Adrenal gland (tissue), 5 donors: ENCODE data around the gene NANOS3.

Experiments
- CTCF ChIP-seq, 6 experiments: fragments of 450-650 bp in 4 of 6; fragments of 200-600 bp in 2 of 6; sonication (generic) in 1 of 6; IDR thresholded peaks; 1 replicate in 5 of 6; 2 replicates in 1 of 6; pipeline versions ENCODE4 v1.5.1 to v1.8.0; 2016 to 2021; ENCODE audit warnings: antibody characterized with exemption in 6 of 6, mild to moderate bottlenecking in 2 of 6, moderate library complexity in 1 of 6
- POLR2A ChIP-seq, 2 donors: fragments of 450-650 bp; IDR thresholded peaks; one replicate each; pipeline ENCODE4 v1.6.1; 2017; ENCODE audit warnings: antibody characterized with exemption in 2 of 2, mild to moderate bottlenecking in 2 of 2, moderate library complexity in 1 of 2
- donor health status: DM: no; HTN: no; CAD: no.

- TF ChIP-seq CTCF (IDR thresholded peaks at IDR 0.05) (no peak), POLR2A (IDR thresholded peaks at IDR 0.05) (no peak)
These were observed 15.6 kb upstream of the NANOS3 start for GRCh38 chr19:13861392-13861713.
